Ureter (tissue), 1 donor: ENCODE data around the gene SYT5. TPM values are rescaled to one million over a fixed set of nuclear protein-coding genes. Genes with fewer than 3 reads are reported as not detected.

Source experiments
- DNase-seq: peaks from one replicate; pipeline ENCODE4 v3.0.0-alpha.2; 2020; ENCODE audit warnings: low spot score
- total RNA-seq: library from RNA; stranded (reverse); gene quantifications from one replicate; pipeline ENCODE4 v1.2.4, GENCODE V29; 2023
- donor health status: DM: yes; HTN: yes; CAD: no.

Gene SYT5
- total RNA-seq, 1 donor from 2014 or later, result not detected

- DNase-seq, result no peak
These were observed 32.4 kb downstream of the SYT5 start for GRCh38 chr19:55147545-55148251.

- DNase-seq, result no peak
These were observed 33.3 kb downstream of the SYT5 start for GRCh38 chr19:55146705-55147273.

GRCh38 chr19:55146078-55146704 is 33.9 kb downstream of the SYT5 start:
- DNase-seq, result no peak

- DNase-seq, result no peak
These were observed 34.9 kb downstream of the SYT5 start for GRCh38 chr19:55145232-55145631.

DNA sequence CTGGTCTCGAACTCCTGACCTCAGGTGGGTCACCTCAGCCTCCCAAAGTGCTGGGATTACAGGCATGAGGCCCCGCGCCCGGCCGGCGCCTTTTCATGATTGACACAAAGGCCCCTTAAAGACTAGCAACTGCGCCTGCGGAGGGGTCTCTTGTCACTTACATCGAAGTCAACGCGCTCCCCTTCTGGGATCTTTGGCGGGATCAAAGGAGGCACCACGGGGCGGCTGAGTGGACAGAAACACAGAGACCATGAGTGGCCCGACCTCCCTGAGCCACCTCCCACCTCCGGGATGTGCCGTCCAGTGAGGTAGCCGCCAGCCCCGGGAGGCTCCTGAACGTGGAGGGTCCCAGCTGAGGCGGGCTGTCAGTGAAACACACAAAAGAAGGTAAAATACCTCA is 38.4 kb downstream of the SYT5 start:
- no peak for DNase-seq

DNA sequence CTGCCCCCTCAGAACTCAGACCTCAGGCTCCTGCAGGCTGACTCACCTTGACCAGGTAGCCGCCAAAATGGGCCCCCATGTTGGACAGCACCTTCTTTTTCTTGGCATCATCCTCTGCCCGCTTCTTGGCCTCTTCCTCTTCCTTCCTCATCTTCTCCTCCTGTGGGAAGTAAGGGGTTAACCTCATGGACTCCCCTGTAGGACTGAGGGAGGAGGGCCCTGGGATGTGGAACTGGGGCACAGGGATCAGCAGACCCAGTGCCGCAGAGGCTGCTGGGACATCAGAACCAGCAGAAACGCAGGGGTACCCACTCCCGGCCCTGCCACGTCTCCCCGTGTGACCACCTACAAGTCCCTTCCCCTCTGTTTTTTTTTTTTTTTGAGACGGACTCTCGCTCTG is 42.2 kb downstream of the SYT5 start:
- DNase-seq, result no peak

- DNase-seq, result no peak
These were observed 43.5 kb downstream of the SYT5 start for GRCh38 chr19:55136399-55137102.

DNA sequence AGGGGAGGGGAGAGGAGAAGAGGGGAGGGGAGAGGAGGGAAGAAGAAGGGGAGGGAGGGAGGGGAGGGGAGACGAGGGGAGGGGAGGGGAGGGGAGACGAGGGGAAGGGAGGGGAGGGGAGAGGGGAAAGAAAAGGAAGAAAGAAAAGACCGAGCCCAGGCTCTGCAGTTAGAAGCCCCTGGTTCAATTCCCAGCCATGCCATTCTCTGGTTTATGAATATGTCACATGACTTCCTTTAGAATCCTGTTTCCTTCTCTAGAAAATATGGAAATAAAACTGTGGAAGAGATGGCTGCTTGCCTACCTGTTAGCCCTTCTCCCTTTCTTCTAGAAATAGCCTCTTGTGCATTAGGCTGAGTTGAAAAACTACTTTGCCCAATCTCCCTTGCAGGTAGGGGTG is 45.4 kb downstream of the SYT5 start:
- no peak for DNase-seq

DNA sequence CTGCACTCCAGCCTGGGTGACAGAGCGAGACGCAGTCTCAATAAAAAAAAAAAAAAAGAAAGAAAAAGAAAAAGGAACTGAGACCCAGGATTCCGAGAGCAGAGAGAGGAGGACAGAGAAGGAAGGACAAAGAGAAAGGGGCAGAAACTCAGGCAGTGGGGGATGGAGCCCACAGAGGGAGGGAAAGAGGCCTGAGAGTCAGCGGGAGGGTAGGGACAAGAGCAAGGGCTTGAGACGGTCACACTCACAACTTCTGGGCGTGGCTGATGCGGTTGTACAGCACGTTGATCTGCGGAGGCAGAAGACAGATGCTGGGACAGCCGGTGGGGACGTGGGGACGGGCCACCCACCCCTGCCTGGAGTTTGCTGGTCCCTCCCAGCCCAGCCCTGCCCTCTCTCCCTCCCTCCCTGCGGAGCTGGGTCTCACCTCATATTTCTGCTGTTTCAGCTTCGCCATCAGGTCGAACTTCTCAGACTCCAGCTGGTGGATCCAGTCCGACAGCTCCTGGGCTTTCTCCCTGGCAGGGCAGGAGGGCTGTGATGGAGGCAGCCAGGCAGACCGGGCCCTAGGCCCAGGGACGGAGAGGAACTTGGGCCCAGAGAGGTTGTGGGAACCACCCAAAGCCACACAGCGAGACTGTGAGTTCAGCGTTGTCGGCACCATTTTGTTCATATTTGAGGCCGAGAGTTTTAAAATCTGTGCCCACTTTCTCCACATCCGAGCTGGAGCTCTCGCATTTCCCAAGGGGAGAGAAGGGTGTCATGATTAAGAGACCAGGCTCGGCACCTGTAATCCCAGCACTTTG is 46.2 kb downstream of the SYT5 start:
- no peak for DNase-seq

DNA sequence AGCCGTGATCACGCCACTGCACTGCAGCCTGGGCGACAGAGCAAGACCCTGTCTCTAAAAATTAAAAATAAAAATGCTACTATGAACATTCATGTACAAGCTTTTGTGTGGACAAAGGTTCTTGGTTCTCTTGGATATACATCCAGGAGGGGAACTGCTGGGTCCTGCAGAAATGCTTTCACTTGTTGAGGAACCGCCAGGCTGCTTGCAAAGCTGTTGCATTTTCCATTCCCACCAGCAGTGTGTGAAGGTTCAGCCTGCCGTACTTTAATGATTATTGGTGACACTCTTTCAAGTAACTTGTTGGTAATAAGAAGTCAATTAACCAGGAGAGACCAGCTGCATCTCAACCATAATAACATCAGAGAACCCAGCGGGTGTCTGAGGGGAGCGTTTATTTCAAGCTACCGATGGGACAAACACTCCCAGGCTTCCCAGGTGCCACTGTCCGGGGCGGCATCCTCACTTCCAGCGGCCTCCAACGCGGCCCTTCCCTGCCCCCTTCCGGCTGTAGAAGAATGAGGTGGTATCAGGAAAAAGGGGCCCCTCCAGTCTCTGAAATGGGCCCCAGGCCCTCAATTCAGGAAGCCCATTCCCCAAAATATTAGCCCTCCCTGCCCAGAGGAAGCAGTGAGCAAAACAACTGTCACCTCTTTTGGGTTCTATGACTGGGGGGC is 47.5 kb downstream of the SYT5 start:
- no peak for DNase-seq

DNA sequence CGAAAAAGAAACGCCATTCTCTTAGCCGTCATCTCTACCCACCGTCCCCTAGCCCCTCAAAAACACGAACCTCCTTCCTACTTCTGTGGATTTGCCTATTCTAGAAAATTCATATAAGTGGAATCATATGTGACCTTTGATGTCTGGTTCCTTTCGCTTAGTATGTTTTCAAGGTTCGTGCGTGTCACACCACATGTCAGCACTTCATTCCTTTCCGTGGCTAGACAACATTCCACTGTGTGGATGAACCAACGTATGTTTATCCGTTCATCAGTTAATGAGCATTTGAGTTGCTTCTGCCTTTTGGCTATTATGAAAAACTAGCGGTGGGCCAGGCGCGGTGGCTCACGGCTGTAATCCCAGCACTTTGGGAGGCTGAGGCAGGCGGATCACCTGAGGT is 48.7 kb downstream of the SYT5 start:
- no peak for DNase-seq

Other genes with a start within 250 kb of the SYT5 start
- gene NLRP7, start 232.8 kb downstream of the SYT5 start, total RNA-seq, result not detected
- gene NLRP2, start 213.9 kb downstream of the SYT5 start, total RNA-seq, result 75.1 TPM
- gene GP6, start 142.0 kb downstream of the SYT5 start, total RNA-seq, result 1.2 TPM
- gene RDH13, start 117.1 kb downstream of the SYT5 start, total RNA-seq, result 24.8 TPM
- 64.6 TPM for gene EPS8L1, start 104.4 kb downstream of the SYT5 start, total RNA-seq
- gene PPP1R12C, start 62.7 kb downstream of the SYT5 start, total RNA-seq, result 183 TPM
- 0.89 TPM for gene TNNT1, start 31.1 kb downstream of the SYT5 start, total RNA-seq
- gene TNNI3, start 22.6 kb downstream of the SYT5 start, total RNA-seq, result not detected
- 1.6 TPM for gene DNAAF3, start 13.7 kb downstream of the SYT5 start, total RNA-seq
- gene PTPRH, start 29.2 kb upstream of the SYT5 start, total RNA-seq, result 1.3 TPM
- 6.4 TPM for gene TMEM86B, start 48.5 kb upstream of the SYT5 start, total RNA-seq
- 65.1 TPM for gene PPP6R1, start 78.7 kb upstream of the SYT5 start, total RNA-seq
- gene HSPBP1, start 99.8 kb upstream of the SYT5 start, total RNA-seq, result 31.2 TPM
- gene BRSK1, start 103.7 kb upstream of the SYT5 start, total RNA-seq, result 10.6 TPM
- gene TMEM150B, start 145.1 kb upstream of the SYT5 start, total RNA-seq, result 1.9 TPM
- 12.0 TPM for gene KMT5C, start 159.6 kb upstream of the SYT5 start, total RNA-seq
- gene COX6B2, start 174.4 kb upstream of the SYT5 start, total RNA-seq, result 3.7 TPM
- not detected for gene GARIN5B, start 183.0 kb upstream of the SYT5 start, total RNA-seq
- not detected for gene IL11, start 190.2 kb upstream of the SYT5 start, total RNA-seq
- gene TMEM190, start 196.5 kb upstream of the SYT5 start, total RNA-seq, result not detected
- gene TMEM238, start 204.0 kb upstream of the SYT5 start, total RNA-seq, result 20.8 TPM
- gene RPL28, start 205.6 kb upstream of the SYT5 start, total RNA-seq, result 2,509 TPM
- gene UBE2S, start 227.5 kb upstream of the SYT5 start, total RNA-seq, result 31.9 TPM